SK-N-SH (cell line): ENCODE results near the gene GXYLT2. TPM values are rescaled to one million over a fixed set of nuclear protein-coding genes. Genes with fewer than 3 reads are reported as not detected.

Source experiments
- CTCF ChIA-PET: fragments of 300-600, 350-600 bp; formaldehyde crosslinking; extraction: SDS; loops from one replicate; lab custom pipeline; 2021; lab: Yijun Ruan, JAX
- POLR2A ChIA-PET: fragments of 350-600 bp; sonication (Branson Sonifier 250); formaldehyde crosslinking; extraction: SDS; loops from one replicate; lab custom pipeline; 2020; ENCODE audit warnings: antibody characterized with exemption, inconsistent platforms; lab: Yijun Ruan, JAX
- DNase-seq: peaks from one replicate; pipeline ENCODE4 v3.0.0; 2012
- H2AFZ ChIP-seq: fragments of 200-600 bp; sonication (generic); 2 replicates; pipeline ENCODE4 v1.8.1; 2016; ENCODE audit warnings: antibody characterized with exemption, mild to moderate bottlenecking, low read depth
- H3F3A ChIP-seq: fragments of 200-600 bp; sonication (generic); replicated peaks from 2 replicates; pipeline ENCODE3; 2016; ENCODE audit warnings: antibody characterized with exemption, mild to moderate bottlenecking; ENCODE audit not compliant: insufficient read depth
- H3K27ac ChIP-seq, 2 experiments: fragments of 200-500 bp in 1 of 2; fragments of 200-600 bp in 1 of 2; sonication (Bioruptor generic) in 1 of 2; sonication (generic), shearing (Covaris generic) in 1 of 2; 2 replicates each; pipeline versions ENCODE4 v1.5.1 to v1.6.1; 2014 to 2016; ENCODE audit warnings: low read depth in 2 of 2, inconsistent platforms in 1 of 2, low read length in 1 of 2, mild to moderate bottlenecking in 1 of 2, mixed read lengths in 1 of 2
- H3K27me3 ChIP-seq: fragments of 200-600 bp; sonication (generic), shearing (Covaris generic); 2 replicates; pipeline ENCODE4 v1.6.1; 2016; ENCODE audit warnings: mixed run types; ENCODE audit not compliant: insufficient read depth
- H3K36me3 ChIP-seq, 2 experiments: fragments of 200-500 bp in 1 of 2; fragments of 200-600 bp in 1 of 2; sonication (Bioruptor generic) in 1 of 2; sonication (generic) in 1 of 2; replicated peaks in 1 of 2; 2 replicates each; pipeline versions ENCODE3 to v1.5.1; 2014 to 2016; ENCODE audit warnings: low read length in 1 of 2, mild to moderate bottlenecking in 1 of 2; ENCODE audit not compliant: insufficient read depth in 2 of 2, control insufficient read depth in 1 of 2
- H3K4me1 ChIP-seq, 2 experiments: fragments of 200-500 bp in 1 of 2; fragments of 200-600 bp in 1 of 2; sonication (Bioruptor generic) in 1 of 2; sonication (generic), shearing (Covaris generic) in 1 of 2; 2 replicates each; pipeline versions ENCODE4 v1.5.1 to v1.6.1; 2014 to 2016; ENCODE audit warnings: low read depth in 1 of 2, low read length in 1 of 2, mixed run types in 1 of 2; ENCODE audit not compliant: insufficient read depth in 2 of 2, control insufficient read depth in 1 of 2
- H3K4me2 ChIP-seq: fragments of 200-600 bp; sonication (generic), shearing (Covaris generic); 2 replicates; pipeline ENCODE4 v1.6.1; 2017; ENCODE audit warnings: mixed run types
- H3K4me3 ChIP-seq, 2 experiments: fragments of 200-500 bp in 1 of 2; fragments of 200-600 bp in 1 of 2; sonication (Bioruptor generic) in 1 of 2; sonication (generic), shearing (Covaris generic) in 1 of 2; 2 replicates each; pipeline versions ENCODE4 v1.5.1 to v1.8.1; 2014 to 2016; ENCODE audit warnings: low read depth in 2 of 2, inconsistent platforms in 1 of 2, low read length in 1 of 2, mild to moderate bottlenecking in 1 of 2, mixed read lengths in 1 of 2, moderate library complexity in 1 of 2
- H3K79me2 ChIP-seq: fragments of 200-600 bp; sonication (generic); 2 replicates; pipeline ENCODE4 v1.8.1; 2017; ENCODE audit warnings: mild to moderate bottlenecking; ENCODE audit not compliant: insufficient read depth
- H3K9ac ChIP-seq: fragments of 200-600 bp; sonication (generic); 2 replicates; pipeline ENCODE4 v1.6.1; 2017; ENCODE audit warnings: mixed run types
- H3K9me2 ChIP-seq: fragments of 200-600 bp; sonication (generic); 2 replicates; pipeline ENCODE4 v1.6.1; 2017; ENCODE audit warnings: mixed run types
- H3K9me3 ChIP-seq: fragments of 200-600 bp; sonication (generic); 2 replicates; pipeline ENCODE4 v1.6.1; 2017; ENCODE audit warnings: mixed run types, mild to moderate bottlenecking, moderate library complexity
- H4K20me1 ChIP-seq: fragments of 200-600 bp; sonication (generic); 2 replicates; pipeline ENCODE4 v1.6.1; 2017; ENCODE audit warnings: mild to moderate bottlenecking, mixed run types; ENCODE audit not compliant: insufficient read depth
- CHD2 ChIP-seq: fragments of 150-350 bp; IDR thresholded peaks from 2 replicates; pipeline ENCODE4 v1.6.1; 2018; ENCODE audit warnings: low read length; ENCODE audit not compliant: partially characterized antibody
- EP300 ChIP-seq, 2 experiments: IDR thresholded peaks; 2 replicates each; pipeline versions ENCODE4 v1.4.0 to v1.6.1; 2012; ENCODE audit warnings: borderline replicate concordance in 1 of 2, low read depth in 1 of 2, low read length in 1 of 2
- FOXM1 ChIP-seq: IDR thresholded peaks from 2 replicates; pipeline ENCODE4 v1.4.0; 2012; ENCODE audit warnings: low read depth, mild to moderate bottlenecking
- GABPA ChIP-seq: IDR thresholded peaks from 2 replicates; pipeline ENCODE4 v1.4.0; 2012; ENCODE audit warnings: low read depth, mild to moderate bottlenecking
- MEF2A ChIP-seq: IDR thresholded peaks from 2 replicates; pipeline ENCODE4 v1.4.0; 2012; ENCODE audit warnings: low read depth, borderline replicate concordance
- MXI1 ChIP-seq: IDR thresholded peaks from 2 replicates; pipeline ENCODE4 v1.6.1; 2012; ENCODE audit warnings: mild to moderate bottlenecking, low read depth, low read length, improper control_type of control experiment
- NRF1 ChIP-seq: IDR thresholded peaks from 2 replicates; pipeline ENCODE4 v1.6.1; 2012; ENCODE audit warnings: low read depth, mild to moderate bottlenecking, low read length
- PBX3 ChIP-seq: IDR thresholded peaks from 2 replicates; pipeline ENCODE4; 2012
- SIN3A ChIP-seq: IDR thresholded peaks from 2 replicates; pipeline ENCODE4 v1.6.1; 2012; ENCODE audit warnings: low read depth, mild to moderate bottlenecking, low read length, moderate library complexity, borderline replicate concordance
- SMC3 ChIP-seq: IDR thresholded peaks from 2 replicates; pipeline ENCODE4 v1.6.1; 2012; ENCODE audit warnings: low read depth, low read length, improper control_type of control experiment
- YY1 ChIP-seq: IDR thresholded peaks from 2 replicates; pipeline ENCODE4 v1.4.0; 2012; ENCODE audit warnings: low read depth, mild to moderate bottlenecking
- WGBS: methylation state at CpG from one replicate; pipeline ENCODE4 v1.1.6; 2017; ENCODE audit warnings: low lambda C conversion rate; 5-methylcytosine and 5-hydroxymethylcytosine counted together
- polyA plus RNA-seq, 3 experiments: library from polyadenylated mRNA; depleted of rRNA; stranded (reverse); fragments of >200 nt; gene quantifications; 2 replicates each; pipeline ENCODE4 v1.2.3, GENCODE V29; 2012
- TF ChIP-seq, protein P1 (sequence below): IDR thresholded peaks from 2 replicates; pipeline ENCODE4 v1.4.0; 2012; ENCODE audit warnings: low read depth, borderline replicate concordance

Gene GXYLT2
- polyA plus RNA-seq, 1 of the 3 experiments (the other 2 are of a cell fraction) = 9.1 TPM

DNA sequence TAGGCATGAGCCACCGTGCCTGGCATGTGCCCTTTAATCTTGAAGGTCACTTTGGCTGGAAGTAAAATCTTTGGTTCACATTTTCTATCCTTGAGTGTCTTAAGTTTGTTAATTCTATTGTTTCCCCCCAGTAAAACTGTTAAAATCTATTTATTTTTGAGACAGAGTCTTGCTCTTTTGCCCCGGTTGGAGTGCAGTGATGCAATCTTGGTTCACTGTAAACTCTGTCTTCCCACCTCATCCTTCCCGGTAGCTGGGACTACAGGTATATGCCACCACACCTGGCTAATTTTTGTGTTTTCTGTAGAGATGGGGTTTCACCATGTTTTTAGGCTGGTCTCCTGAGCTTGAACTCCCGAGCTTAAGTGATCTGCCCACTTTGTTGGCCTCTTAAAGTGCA, 116.5 kb downstream of the GXYLT2 start (continued):
- TF ChIP-seq CHD2 (no peak), MEF2A (no peak)

GRCh38 chr3:73007992-73008712, 120.3 kb downstream of the GXYLT2 start:
- Histone ChIP-seq H3K27ac (no peak overlapping the region), H3K79me2 (peaks cover 100% of the 10 kb centered on the region)

DNA sequence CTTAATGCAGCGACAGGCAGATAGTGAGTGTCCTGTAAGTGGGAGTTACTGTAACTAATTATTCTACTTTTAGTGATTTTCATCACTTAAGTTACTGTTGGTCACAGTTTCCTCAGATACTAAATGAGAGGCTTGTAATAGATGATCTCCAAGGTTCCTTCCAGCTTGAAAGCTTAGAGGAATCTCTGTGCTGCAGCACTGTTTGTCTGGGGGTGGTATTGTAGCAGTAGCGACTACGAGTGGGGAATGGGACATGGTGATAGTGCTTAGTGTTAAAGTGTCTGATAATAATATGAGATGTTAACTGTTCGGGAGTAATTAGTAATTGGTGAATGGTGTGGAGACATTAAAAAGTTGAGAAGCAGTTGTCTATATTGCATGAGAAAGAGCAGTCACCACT, 121.2 kb downstream of the GXYLT2 start:
- ChIA-PET POLR2A (no interaction called here), CTCF (interaction anchor here (1.5 to 3.5 kb wide), 3 partner anchors 11 to 47 kb away, joined by 3 to 14 read pairs (median 4); partner anchors contain the start of gene PPP4R2)
- H3K79me2 ChIP-seq = peaks cover 100% of the 10 kb centered on the region
- no peak overlapping the region for H3K27ac ChIP-seq
- no peaks in the 10 kb centered on the region for H3K9me2 ChIP-seq
- no peaks in the 10 kb centered on the region for H3K27me3 ChIP-seq
- TF ChIP-seq SMC3 = no peak
- no peak overlapping the region for H3K4me2 ChIP-seq
- H3K4me1 ChIP-seq = peaks cover 0 to 5% of the 10 kb centered on the region in 2 experiments; a peak in 2 of 4 replicates
- H3K4me3 ChIP-seq = no peak overlapping the region
- peaks cover 11 to 37% of the 10 kb centered on the region in 2 experiments for H3K36me3 ChIP-seq
- no peak for DNase-seq
- 97% methylated on average over 4 of the region's 4 CpGs for WGBS
- H2AFZ ChIP-seq = no peak overlapping the region
- H3K9ac ChIP-seq = no peak overlapping the region
- no peaks in the 10 kb centered on the region for H3K9me3 ChIP-seq
- peaks cover 97% of the 10 kb centered on the region for H4K20me1 ChIP-seq
- no peaks in the 10 kb centered on the region for H3F3A ChIP-seq

More at GRCh38 chr3:73007992-73008712, 120.3 kb downstream of the GXYLT2 start:
- CTCF ChIA-PET = interaction anchor here (1.0 to 3.5 kb wide), 3 partner anchors 8 to 48 kb away, joined by 3 to 14 read pairs (median 3); partner anchors contain the start of gene PPP4R2
- Histone ChIP-seq H3K9ac (no peak overlapping the region), H3K27me3 (no peaks in the 10 kb centered on the region), H3K9me3 (no peaks in the 10 kb centered on the region), H3K4me3 (no peak overlapping the region), H2AFZ (no peak overlapping the region), H3K36me3 (peaks cover 11 to 44% of the 10 kb centered on the region in 2 experiments), H3K9me2 (no peaks in the 10 kb centered on the region), H3K4me2 (no peak overlapping the region), H3K4me1 (peaks cover 0 to 5% of the 10 kb centered on the region in 2 experiments; a peak in 2 of 4 replicates), H4K20me1 (peaks cover 97% of the 10 kb centered on the region), H3F3A (no peaks in the 10 kb centered on the region)
- no peak for DNase-seq
- TF ChIP-seq FOXM1 (no peak), PBX3 (no peak), EP300 (IDR thresholded peaks at IDR 0.05; ENCODE audit: borderline replicate concordance in 1 of 2, low read depth in 1 of 2, low read length in 1 of 2) (no peak), MXI1 (no peak), NRF1 (no peak), GABPA (no peak), SIN3A (no peak), YY1 (no peak)
- TF ChIP-seq, protein P1, sequence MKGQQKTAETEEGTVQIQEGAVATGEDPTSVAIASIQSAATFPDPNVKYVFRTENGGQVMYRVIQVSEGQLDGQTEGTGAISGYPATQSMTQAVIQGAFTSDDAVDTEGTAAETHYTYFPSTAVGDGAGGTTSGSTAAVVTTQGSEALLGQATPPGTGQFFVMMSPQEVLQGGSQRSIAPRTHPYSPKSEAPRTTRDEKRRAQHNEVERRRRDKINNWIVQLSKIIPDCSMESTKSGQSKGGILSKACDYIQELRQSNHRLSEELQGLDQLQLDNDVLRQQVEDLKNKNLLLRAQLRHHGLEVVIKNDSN = no peak
- POLR2A ChIA-PET = no interaction called here
- 91% methylated on average over 6 of the region's 6 CpGs for WGBS
